ENCODE data around the gene CNPY2. TPM values are rescaled to one million over a fixed set of nuclear protein-coding genes. Genes with fewer than 3 reads are reported as not detected.
A peak's percentile ranks its signal among the peaks of the same experiment; 100 is the strongest.

The CNPY2 gene
- total and polyA plus RNA-seq, 2 of the 13 experiments (the other 11 are each of a cell fraction or from before 2014, with no cell fraction given): 285 to 356 TPM

DNA sequence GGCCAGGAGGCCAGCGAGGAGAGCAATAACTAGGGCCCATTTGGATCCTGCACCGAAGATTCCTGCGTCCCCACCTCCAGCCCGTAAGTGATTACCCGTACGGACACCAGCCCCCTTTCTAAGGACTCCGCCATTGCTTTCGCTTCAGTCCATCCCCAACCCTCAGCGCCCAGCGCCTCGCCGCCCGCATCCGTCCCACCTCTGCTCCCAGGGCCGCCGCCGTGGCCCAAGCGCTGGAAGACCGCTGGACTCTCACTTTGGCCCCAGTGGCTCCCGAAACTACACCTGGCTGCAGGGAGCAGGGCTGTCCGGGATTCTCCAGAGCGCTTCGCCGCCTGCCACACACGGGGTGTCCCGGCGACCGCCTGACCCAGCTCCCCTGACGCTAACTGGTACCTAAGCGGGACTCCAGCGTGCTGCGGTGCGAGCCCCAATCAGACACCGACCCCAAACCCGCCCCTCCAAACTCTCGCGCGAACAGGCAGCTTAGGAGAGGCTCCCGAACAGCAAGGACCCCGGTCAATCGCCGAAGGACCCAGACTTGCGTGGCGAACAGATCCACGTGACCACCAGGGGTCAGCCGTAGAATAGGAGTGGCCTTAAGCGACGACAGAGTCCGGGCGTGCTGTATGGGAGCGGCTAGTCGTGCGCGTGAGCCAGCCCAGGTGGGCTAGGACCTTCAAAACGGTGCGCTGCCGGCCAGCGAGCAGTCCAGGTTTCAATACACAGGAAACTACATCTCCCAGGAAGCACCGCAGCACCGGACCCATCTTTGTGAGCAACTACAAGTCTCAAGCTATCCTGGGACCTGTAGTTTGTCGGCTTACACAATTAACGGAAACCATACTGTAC lies at the start of gene CNPY2 (continued):
- TF ChIP-seq FIP1L1 (IDR thresholded peaks at IDR 0.05; ENCODE audit: borderline replicate concordance, insufficient read depth, low read depth, low read length): no peak
- TF ChIP-seq, protein P1, sequence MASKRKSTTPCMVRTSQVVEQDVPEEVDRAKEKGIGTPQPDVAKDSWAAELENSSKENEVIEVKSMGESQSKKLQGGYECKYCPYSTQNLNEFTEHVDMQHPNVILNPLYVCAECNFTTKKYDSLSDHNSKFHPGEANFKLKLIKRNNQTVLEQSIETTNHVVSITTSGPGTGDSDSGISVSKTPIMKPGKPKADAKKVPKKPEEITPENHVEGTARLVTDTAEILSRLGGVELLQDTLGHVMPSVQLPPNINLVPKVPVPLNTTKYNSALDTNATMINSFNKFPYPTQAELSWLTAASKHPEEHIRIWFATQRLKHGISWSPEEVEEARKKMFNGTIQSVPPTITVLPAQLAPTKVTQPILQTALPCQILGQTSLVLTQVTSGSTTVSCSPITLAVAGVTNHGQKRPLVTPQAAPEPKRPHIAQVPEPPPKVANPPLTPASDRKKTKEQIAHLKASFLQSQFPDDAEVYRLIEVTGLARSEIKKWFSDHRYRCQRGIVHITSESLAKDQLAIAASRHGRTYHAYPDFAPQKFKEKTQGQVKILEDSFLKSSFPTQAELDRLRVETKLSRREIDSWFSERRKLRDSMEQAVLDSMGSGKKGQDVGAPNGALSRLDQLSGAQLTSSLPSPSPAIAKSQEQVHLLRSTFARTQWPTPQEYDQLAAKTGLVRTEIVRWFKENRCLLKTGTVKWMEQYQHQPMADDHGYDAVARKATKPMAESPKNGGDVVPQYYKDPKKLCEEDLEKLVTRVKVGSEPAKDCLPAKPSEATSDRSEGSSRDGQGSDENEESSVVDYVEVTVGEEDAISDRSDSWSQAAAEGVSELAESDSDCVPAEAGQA (IDR thresholded peaks at IDR 0.05; ENCODE audit: low read depth): no peak
- TF ChIP-seq, protein P1 (CRISPR knock-in tag; IDR thresholded peaks at IDR 0.05; ENCODE audit: borderline replicate concordance): no peak
- no peak for TF ChIP-seq ZSCAN30 (CRISPR knock-in tag; IDR thresholded peaks at IDR 0.05)
- TF ChIP-seq, protein P2, sequence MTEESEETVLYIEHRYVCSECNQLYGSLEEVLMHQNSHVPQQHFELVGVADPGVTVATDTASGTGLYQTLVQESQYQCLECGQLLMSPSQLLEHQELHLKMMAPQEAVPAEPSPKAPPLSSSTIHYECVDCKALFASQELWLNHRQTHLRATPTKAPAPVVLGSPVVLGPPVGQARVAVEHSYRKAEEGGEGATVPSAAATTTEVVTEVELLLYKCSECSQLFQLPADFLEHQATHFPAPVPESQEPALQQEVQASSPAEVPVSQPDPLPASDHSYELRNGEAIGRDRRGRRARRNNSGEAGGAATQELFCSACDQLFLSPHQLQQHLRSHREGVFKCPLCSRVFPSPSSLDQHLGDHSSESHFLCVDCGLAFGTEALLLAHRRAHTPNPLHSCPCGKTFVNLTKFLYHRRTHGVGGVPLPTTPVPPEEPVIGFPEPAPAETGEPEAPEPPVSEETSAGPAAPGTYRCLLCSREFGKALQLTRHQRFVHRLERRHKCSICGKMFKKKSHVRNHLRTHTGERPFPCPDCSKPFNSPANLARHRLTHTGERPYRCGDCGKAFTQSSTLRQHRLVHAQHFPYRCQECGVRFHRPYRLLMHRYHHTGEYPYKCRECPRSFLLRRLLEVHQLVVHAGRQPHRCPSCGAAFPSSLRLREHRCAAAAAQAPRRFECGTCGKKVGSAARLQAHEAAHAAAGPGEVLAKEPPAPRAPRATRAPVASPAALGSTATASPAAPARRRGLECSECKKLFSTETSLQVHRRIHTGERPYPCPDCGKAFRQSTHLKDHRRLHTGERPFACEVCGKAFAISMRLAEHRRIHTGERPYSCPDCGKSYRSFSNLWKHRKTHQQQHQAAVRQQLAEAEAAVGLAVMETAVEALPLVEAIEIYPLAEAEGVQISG (CRISPR knock-in tag; IDR thresholded peaks at IDR 0.05): peak; percentile 80
- TF ChIP-seq SUZ12 (IDR thresholded peaks at IDR 0.05; ENCODE audit: low read depth, low read length): peak; percentile 98
- TF ChIP-seq, protein P3, sequence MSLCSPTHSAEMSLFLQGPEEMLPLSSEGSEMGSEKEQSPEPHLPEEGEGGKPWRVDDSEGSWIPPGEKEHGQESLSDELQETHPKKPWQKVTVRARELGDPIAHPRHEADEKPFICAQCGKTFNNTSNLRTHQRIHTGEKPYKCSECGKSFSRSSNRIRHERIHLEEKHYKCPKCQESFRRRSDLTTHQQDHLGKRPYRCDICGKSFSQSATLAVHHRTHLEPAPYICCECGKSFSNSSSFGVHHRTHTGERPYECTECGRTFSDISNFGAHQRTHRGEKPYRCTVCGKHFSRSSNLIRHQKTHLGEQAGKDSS (CRISPR knock-in tag; IDR thresholded peaks at IDR 0.05; ENCODE audit: borderline replicate concordance, low read depth): no peak; the same call in 1 of the 2 replicates
- peak; percentile 74 for TF ChIP-seq HOXA5 (CRISPR knock-in tag; IDR thresholded peaks at IDR 0.05)
- TF ChIP-seq, protein P4, sequence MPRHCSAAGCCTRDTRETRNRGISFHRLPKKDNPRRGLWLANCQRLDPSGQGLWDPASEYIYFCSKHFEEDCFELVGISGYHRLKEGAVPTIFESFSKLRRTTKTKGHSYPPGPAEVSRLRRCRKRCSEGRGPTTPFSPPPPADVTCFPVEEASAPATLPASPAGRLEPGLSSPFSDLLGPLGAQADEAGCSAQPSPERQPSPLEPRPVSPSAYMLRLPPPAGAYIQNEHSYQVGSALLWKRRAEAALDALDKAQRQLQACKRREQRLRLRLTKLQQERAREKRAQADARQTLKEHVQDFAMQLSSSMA (CRISPR knock-in tag; IDR thresholded peaks at IDR 0.05): peak; percentile 92
- TF ChIP-seq ZBTB3 (CRISPR knock-in tag; IDR thresholded peaks at IDR 0.05; ENCODE audit: borderline replicate concordance, low read depth): no peak
- TF ChIP-seq, protein P5, sequence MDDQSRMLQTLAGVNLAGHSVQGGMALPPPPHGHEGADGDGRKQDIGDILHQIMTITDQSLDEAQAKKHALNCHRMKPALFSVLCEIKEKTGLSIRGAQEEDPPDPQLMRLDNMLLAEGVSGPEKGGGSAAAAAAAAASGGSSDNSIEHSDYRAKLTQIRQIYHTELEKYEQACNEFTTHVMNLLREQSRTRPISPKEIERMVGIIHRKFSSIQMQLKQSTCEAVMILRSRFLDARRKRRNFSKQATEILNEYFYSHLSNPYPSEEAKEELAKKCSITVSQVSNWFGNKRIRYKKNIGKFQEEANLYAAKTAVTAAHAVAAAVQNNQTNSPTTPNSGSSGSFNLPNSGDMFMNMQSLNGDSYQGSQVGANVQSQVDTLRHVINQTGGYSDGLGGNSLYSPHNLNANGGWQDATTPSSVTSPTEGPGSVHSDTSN (CRISPR knock-in tag; IDR thresholded peaks at IDR 0.05; ENCODE audit: borderline replicate concordance): 0 out of 2 replicates have a peak, but pooled peaks have one; percentile 73
- TF ChIP-seq, protein P6, sequence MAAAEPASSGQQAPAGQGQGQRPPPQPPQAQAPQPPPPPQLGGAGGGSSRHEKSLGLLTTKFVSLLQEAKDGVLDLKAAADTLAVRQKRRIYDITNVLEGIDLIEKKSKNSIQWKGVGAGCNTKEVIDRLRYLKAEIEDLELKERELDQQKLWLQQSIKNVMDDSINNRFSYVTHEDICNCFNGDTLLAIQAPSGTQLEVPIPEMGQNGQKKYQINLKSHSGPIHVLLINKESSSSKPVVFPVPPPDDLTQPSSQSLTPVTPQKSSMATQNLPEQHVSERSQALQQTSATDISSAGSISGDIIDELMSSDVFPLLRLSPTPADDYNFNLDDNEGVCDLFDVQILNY (CRISPR knock-in tag; conservative IDR thresholded peaks at IDR 0.05): no peak; the same call in 1 of the 2 replicates
- peak; percentile 84 for TF ChIP-seq BHLHE40 (IDR thresholded peaks at IDR 0.05; ENCODE audit: low read length)
- TF ChIP-seq RAD21 (CRISPR knock-in tag; IDR thresholded peaks at IDR 0.05): peak; percentile 74
- TF ChIP-seq SMC3 (IDR thresholded peaks at IDR 0.05; ENCODE audit: low read length): no peak

All from HepG2 (cell line).